Measurements from ENCODE around the gene PLXNA1.

DNA sequence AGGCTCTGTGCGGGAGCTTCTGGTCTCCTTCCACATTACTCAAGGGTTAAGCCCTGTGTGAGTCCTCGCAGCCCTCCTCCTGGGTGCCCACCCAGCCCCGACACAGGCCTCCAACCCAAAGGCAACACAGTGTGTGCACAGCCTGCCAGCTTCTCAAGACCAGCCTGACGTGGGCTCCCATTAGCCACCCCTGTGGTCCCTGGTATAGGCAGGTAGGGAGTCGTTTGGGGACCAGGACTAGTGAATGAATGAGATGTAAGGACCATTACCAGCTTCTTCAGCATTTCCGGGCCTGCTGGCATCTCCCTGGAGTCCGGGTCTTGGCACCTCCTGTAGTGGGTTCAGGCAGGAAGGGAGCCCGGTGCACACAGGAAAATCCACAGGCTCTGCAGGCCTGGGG, 20.2 kb upstream of the PLXNA1 start:
- TF ChIP-seq EZH2phosphoT487 (IDR thresholded peaks at IDR 0.05; ENCODE audit: low read length) (no peak), EZH2 (optimal IDR thresholded peaks at IDR 0.05; ENCODE audit: low read depth, low read length) (no peak)
- TF ChIP-seq, protein P1, sequence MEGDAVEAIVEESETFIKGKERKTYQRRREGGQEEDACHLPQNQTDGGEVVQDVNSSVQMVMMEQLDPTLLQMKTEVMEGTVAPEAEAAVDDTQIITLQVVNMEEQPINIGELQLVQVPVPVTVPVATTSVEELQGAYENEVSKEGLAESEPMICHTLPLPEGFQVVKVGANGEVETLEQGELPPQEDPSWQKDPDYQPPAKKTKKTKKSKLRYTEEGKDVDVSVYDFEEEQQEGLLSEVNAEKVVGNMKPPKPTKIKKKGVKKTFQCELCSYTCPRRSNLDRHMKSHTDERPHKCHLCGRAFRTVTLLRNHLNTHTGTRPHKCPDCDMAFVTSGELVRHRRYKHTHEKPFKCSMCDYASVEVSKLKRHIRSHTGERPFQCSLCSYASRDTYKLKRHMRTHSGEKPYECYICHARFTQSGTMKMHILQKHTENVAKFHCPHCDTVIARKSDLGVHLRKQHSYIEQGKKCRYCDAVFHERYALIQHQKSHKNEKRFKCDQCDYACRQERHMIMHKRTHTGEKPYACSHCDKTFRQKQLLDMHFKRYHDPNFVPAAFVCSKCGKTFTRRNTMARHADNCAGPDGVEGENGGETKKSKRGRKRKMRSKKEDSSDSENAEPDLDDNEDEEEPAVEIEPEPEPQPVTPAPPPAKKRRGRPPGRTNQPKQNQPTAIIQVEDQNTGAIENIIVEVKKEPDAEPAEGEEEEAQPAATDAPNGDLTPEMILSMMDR (IDR thresholded peaks at IDR 0.05; ENCODE audit: low read length): no peak

Data from MM.1S (cell line).